ENCODE results near the gene SLC27A4. TPM values are rescaled to one million over a fixed set of nuclear protein-coding genes. Genes with fewer than 3 reads are reported as not detected.

The SLC27A4 gene
- total RNA-seq, 4 donors from 2014 or later, result 15.8 to 35.6 (median 25.5) TPM

- Histone ChIP-seq H3K4me1 (peaks cover 24 to 41% (median 26%) of the 10 kb centered on the region in 4 donors), H3K9me3 (no peaks in the 10 kb centered on the region), H3K36me3 (peaks cover 15 to 62% (median 44%) of the 10 kb centered on the region in 4 donors), H3K27ac (replicated peaks in 1 of 4) (peak overlapping the region in 1 of 4 donors; percentile 84), H3K4me3 (peak overlapping the region; percentile 80 to 99 (median 86)), H3K27me3 (no peaks in the 10 kb centered on the region)
- intact Hi-C loops (cut with DNase I), result no loop called here
- WGBS, result 91% methylated on average over 7 of the region's 7 CpGs
- TF ChIP-seq POLR2A (IDR thresholded peaks at IDR 0.05; ENCODE audit: low read depth) (no peak), POLR2AphosphoS5 (IDR thresholded peaks at IDR 0.05) (no peak), EP300 (IDR thresholded peaks at IDR 0.05) (no peak), CTCF (IDR thresholded peaks at IDR 0.05) (no peak)
- DNase-seq (ENCODE audit: extremely low spot score), result no peak
Measured at GRCh38 chr9:128321343-128321742, 19.0 kb upstream of the SLC27A4 start.

- peak overlapping the region; percentile 80 to 99 (median 86) for H3K4me3 ChIP-seq
- no peak for DNase-seq (ENCODE audit: extremely low spot score)
- TF ChIP-seq POLR2AphosphoS5 (IDR thresholded peaks at IDR 0.05), result no peak
- peaks cover 9 to 62% (median 44%) of the 10 kb centered on the region in 4 donors for H3K36me3 ChIP-seq
- intact Hi-C loops (cut with DNase I), result no loop called here
- no peaks in the 10 kb centered on the region for H3K9me3 ChIP-seq
- under 1% methylated on average over 16 of the region's 21 CpGs for WGBS
- H3K27me3 ChIP-seq, result no peaks in the 10 kb centered on the region
- peaks cover 24 to 41% (median 27%) of the 10 kb centered on the region in 4 donors for H3K4me1 ChIP-seq
- peak overlapping the region; percentile 84 to 90 (median 86) for H3K27ac ChIP-seq (replicated peaks in 1 of 4)
Measured at GRCh38 chr9:128321879-128322403, 18.4 kb upstream of the SLC27A4 start.

- peak within 1 kb of the TSS; percentile 80 to 99 (median 86) for H3K4me3 ChIP-seq
- intact Hi-C loops (cut with DNase I), result no loop called here
- DNase-seq (ENCODE audit: extremely low spot score), result peak; percentile 98
- no peaks in the 10 kb centered on the region for H3K27me3 ChIP-seq
- TF ChIP-seq POLR2AphosphoS5 (IDR thresholded peaks at IDR 0.05), result peak; percentile 72
- peak in 1 of 3 experiments; percentile 20 for TF ChIP-seq CTCF (IDR thresholded peaks at IDR 0.05)
- TF ChIP-seq POLR2A (IDR thresholded peaks at IDR 0.05; ENCODE audit: low read depth), result peak; percentile 3
- no peak for TF ChIP-seq EP300 (IDR thresholded peaks at IDR 0.05)
- peaks cover 24 to 41% (median 27%) of the 10 kb centered on the region in 4 donors for H3K4me1 ChIP-seq
- H3K27ac ChIP-seq (replicated peaks in 1 of 4), result peak within 1 kb of the TSS; percentile 84 to 90 (median 86)
- under 1% methylated on average over 25 of the region's 83 CpGs for WGBS
- no peaks in the 10 kb centered on the region for H3K9me3 ChIP-seq
- H3K36me3 ChIP-seq, result peaks cover 6 to 62% (median 44%) of the 10 kb centered on the region in 4 donors
Measured at GRCh38 chr9:128322404-128323211, 17.7 kb upstream of the SLC27A4 start, which contains the start of the genes COQ4 and TRUB2. Gene COQ4, plus strand, starts transcription at chr9:128322839. Its CDS starts 20 bp downstream, at chr9:128322859. Gene TRUB2, minus strand, starts transcription at chr9:128322447. Its CDS starts 39 bp downstream, at chr9:128322408.

GRCh38 chr9:128323212-128323730, 17.1 kb upstream of the SLC27A4 start:
- WGBS, result 30% methylated on average over 13 of the region's 16 CpGs
- Histone ChIP-seq H3K9me3 (no peaks in the 10 kb centered on the region), H3K4me3 (peak overlapping the region; percentile 80 to 99 (median 86)), H3K36me3 (peaks cover 13 to 62% (median 48%) of the 10 kb centered on the region in 4 donors), H3K27me3 (no peaks in the 10 kb centered on the region), H3K27ac (replicated peaks in 1 of 4) (peak overlapping the region; percentile 84 to 90 (median 86)), H3K4me1 (peaks cover 24 to 41% (median 27%) of the 10 kb centered on the region in 4 donors)
- intact Hi-C loops (cut with DNase I), result no loop called here
- TF ChIP-seq POLR2A (IDR thresholded peaks at IDR 0.05; ENCODE audit: low read depth) (no peak), CTCF (IDR thresholded peaks at IDR 0.05) (no peak), POLR2AphosphoS5 (IDR thresholded peaks at IDR 0.05) (no peak), EP300 (IDR thresholded peaks at IDR 0.05) (no peak)
- DNase-seq (ENCODE audit: extremely low spot score), result no peak

GRCh38 chr9:128323791-128324190, 16.5 kb upstream of the SLC27A4 start:
- TF ChIP-seq EP300 (IDR thresholded peaks at IDR 0.05) (no peak), POLR2A (IDR thresholded peaks at IDR 0.05; ENCODE audit: low read depth) (no peak), CTCF (IDR thresholded peaks at IDR 0.05) (no peak), POLR2AphosphoS5 (IDR thresholded peaks at IDR 0.05) (no peak)
- Histone ChIP-seq H3K27me3 (no peaks in the 10 kb centered on the region), H3K9me3 (no peaks in the 10 kb centered on the region), H3K27ac (replicated peaks in 1 of 4) (no peak overlapping the region), H3K4me3 (peak overlapping the region; percentile 80 to 99 (median 86)), H3K4me1 (peaks cover 24 to 41% (median 27%) of the 10 kb centered on the region in 4 donors), H3K36me3 (peaks cover 18 to 63% (median 50%) of the 10 kb centered on the region in 4 donors)
- no peak for DNase-seq (ENCODE audit: extremely low spot score)
- whole genome bisulfite sequencing, result 81% methylated on average over 12 of the region's 12 CpGs
- intact Hi-C loops (cut with DNase I), result no loop called here

All from esophagus muscularis mucosa (tissue), 4 donors.